HG02678 (cell line): ENCODE measurements around the gene PDCD2L.
"Not testable (repeated sequence)": the region's sequence is repeated elsewhere in the genome, so short reads cannot be mapped to it uniquely, and the experiment has no call there.

Source experiments
- ATAC-seq: cut with Tn5 transposase; IDR thresholded peaks from one replicate; pipeline ENCODE4 v1.9.1; 2021; ENCODE audit warnings: mild to moderate bottlenecking, moderate library complexity; ENCODE audit not compliant: unreplicated experiment

Gene PDCD2L

DNA sequence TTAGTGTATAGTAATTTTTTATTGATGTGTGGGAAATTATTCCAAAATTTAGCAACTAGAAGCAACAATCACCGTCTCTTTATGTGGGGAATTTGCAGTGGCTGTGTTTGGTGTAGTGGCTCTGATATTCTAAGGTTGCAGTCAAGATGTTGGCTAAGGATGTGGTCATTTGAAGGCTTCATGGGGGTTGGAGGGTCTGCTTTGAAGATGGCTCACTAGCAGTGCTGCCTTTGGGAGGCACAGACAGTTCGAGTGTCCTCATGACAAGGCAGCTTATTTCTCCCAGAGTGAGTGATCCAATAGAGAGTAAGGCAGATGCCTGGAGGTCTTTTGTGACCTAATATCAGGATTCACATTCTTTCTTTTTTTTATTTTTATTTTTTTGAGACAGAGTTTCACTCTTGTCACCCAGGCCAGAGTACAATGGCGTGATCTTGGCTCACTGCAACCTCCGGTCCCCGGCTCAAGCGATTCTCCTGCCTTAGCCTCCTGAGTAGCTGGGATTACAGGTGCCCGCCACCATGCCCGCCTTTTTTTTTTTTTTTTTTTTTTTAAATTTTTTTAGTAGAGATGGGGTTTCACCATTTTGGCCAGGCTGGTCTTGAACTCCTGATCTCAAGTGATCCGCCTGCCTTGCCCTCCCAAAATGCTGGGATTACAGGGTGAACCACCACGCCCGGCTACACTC is 30.5 kb upstream of the PDCD2L start:
- ATAC-seq, result no peak

DNA sequence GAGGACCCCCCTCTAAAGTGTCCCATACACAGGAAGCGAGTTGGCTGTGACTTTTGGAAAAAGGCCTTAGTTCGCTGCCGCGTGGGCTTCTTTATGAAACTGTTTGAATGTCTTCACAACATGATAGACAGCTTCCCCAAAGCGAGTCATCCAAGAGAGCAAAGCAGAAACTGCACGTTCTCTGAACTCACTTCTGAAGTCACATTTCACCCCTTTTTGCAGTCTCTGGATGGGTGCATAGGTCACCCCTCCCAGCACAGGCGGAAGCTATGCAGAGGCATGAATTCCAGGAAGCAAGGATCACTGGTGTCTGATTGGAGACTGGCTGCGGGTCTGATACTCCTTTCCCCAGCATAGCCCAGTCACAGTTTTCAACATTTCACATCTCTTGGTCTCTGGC is 28.6 kb upstream of the PDCD2L start:
- ATAC-seq, result no peak

DNA sequence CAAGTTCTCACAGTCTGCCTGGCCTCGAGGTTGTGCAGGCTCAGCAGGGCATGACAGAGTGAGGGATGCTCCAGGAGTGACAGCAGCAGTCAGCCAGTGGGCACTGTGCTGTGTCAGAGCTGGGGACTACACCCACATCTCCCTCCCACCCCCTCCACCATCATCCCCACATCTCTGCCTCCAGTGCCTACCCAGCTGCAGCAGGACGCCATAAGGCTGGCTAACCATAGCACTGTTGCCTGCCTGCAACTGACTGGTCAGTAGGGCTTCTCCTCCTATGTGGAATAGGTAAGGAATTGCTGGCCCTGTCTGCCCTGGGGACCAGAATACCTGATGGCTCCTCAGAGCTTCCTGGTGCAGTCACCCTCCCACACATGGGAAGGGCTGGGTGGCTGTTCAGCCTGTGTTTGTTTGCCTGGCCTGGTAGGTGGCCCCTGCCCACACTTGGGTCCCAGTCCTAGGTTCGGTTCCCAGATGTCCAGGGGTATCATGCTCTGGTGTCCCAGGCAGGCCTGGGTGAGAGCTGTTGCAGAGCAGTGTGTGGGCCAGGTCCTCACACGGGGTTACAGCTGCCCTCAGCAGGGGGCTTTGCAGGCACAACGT is 23.5 kb upstream of the PDCD2L start:
- no peak for ATAC-seq

DNA sequence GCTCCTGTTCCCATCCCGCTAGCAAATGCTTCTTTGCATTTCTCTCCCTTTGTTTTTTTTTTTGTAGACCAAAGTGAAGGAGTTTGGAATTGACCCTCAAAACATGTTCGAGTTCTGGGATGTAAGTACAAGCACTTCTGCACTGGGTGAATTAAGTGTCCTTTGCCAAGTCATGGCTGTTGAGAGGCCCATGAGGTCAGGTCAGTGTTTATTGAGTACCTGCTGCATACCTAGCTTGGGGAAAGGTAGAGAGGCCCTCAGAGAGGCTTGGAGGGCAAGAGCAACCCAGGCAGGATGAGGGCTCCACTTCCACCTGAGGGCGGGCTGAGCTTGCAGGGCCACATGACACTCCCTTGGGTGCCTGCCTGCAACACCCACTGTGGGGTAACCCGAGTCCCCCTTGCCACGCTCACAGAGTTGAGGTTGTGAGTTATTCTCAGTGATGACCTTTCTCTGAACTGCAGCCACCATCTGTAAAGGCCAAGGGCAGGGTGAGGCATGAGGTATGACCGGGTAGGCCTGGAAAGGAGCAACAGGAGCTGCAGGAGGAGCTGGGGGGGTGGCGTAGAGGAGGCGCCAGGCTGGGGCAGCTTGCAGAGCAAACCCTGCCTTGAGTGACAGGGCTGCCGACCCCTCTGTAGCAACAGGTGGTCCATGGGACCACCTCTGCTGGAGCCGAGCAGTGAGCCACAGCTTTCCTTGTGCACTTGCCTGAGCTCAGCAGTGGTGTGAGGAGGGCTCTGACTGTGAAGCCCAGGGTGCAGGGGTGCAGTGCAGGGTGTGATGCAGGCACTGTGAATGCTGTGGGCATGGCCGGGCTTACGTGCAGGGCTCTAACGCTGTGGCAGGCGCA is 22.6 kb upstream of the PDCD2L start:
- no peak for ATAC-seq

- ATAC-seq, result no peak
These were observed 21.7 kb upstream of the PDCD2L start for GRCh38 chr19:34382471-34382870.

- no peak for ATAC-seq
These were observed 20.6 kb upstream of the PDCD2L start for GRCh38 chr19:34383599-34383998.

- ATAC-seq, result no peak
These were observed 17.4 kb upstream of the PDCD2L start for GRCh38 chr19:34386645-34387445.

DNA sequence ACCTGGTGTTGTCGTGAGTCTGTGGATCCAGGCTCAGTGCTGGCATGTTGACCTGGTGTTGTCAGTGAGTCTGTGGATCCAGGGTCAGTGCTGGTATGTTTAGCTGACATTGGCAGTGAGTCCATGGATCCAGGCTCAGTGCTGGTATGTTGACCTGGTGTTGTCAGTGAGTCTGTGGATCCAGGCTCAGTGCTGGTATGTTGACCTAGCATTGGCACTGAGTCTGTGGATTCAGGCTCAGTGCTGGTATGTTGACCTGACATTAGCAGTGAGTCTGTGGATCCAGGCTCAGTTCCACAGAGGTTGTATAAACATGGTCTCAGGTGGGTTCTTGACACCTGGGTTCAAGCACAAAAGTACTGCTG is 16.8 kb upstream of the PDCD2L start:
- no peak for ATAC-seq

- ATAC-seq, result not testable (repeated sequence)
These were observed 15.5 kb upstream of the PDCD2L start for GRCh38 chr19:34388745-34389144.

DNA sequence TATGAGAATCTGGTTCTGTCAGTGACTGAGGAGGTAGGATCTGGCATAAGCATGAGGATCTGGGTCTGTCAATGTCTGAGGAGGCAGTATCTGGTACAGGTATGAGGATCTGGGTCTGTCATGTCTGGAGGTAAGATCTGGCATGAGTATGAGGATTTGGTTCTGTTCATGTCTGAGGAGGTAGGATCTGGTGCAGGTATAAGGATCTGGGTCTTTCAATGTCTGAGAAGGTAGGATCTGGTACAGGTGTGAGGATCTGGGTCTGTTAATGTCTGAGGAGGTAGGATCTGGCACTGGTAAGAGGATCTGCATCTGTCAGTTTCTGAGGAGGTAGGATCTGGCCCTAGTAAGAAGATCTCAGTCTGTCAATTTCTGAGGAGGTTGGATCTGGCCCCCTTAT is 12.4 kb upstream of the PDCD2L start:
- no peak for ATAC-seq

DNA sequence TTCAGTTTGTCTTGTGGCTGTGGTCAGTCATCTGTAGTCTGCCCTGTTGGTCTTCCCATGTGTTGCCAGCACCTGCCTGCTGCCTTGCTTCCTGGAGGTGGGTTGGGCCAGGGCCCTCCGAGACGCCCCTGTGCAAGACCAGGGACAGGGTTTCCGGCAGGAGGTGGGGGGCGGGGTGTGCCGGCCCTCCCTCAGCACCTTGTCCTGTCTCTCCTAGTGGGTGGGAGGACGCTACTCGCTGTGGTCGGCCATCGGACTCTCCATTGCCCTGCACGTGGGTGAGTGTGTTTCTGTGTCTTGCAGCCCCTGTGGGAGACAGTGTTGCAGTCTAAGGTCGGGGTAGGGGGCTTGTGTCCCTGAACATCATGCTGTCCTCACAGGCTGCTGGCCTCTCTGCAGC is 11.2 kb upstream of the PDCD2L start:
- no peak for ATAC-seq

DNA sequence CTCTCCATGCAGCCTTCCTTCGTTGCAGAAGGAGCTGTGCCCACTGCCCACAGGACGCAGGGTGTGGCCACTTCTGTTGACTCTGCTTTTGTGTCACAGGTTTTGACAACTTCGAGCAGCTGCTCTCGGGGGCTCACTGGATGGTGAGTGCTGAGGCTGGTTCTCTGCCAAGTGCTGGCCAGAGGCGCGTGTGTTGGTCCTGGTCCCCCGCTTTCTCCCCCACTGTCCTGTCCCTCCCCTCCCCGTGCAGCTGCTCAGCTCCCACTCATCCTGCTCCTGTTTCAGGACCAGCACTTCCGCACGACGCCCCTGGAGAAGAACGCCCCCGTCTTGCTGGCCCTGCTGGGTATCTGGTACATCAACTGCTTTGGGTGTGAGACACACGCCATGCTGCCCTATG is 10.6 kb upstream of the PDCD2L start:
- no peak for ATAC-seq

DNA sequence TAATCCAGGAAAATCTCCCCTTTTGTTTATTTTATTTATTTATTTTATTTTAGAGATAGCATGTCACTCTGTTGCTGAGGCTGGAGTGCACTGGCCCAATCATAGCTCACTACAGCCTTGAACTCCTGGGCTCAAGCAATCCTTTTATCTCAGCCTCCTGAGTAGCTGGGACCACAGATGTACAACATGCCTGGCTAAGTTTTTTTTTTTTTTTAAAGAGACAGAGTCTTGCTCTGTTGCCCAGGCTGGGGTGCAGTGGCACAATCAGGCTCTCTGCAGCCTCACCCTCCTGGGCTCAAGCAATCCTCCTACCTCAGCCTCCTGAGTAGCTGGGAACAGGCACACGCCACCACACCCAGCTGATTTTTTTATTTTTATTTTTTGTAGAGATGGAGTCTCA is 6.3 kb upstream of the PDCD2L start:
- no peak for ATAC-seq

DNA sequence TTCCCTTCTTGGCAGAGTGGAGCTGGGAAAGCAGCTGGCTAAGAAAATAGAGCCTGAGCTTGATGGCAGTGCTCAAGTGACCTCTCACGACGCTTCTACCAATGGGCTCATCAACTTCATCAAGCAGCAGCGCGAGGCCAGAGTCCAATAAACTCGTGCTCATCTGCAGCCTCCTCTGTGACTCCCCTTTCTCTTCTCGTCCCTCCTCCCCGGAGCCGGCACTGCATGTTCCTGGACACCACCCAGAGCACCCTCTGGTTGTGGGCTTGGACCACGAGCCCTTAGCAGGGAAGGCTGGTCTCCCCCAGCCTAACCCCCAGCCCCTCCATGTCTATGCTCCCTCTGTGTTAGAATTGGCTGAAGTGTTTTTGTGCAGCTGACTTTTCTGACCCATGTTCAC is 4.3 kb upstream of the PDCD2L start:
- no peak for ATAC-seq

DNA sequence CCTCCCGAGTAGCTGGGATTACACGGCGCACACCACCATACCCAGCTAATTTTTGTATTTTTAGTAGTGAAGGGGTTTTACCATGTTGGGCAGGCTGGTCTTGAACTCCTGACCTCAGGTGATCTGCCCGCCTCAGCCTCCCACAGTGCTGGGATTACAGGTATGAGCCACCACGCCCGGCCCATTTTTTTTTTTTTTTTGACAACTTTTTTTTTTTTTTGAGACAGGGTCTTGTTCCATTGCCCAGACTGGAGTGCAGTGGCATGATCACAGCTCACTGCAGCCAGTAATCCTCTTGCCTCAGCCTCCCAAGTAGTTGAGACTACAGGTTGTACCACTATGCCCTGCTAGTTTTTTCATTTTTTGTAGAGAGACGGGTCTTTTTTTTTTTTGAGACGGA is 3.4 kb upstream of the PDCD2L start:
- ATAC-seq, result not testable (repeated sequence)

- ATAC-seq, result no peak
These were observed 2.1 kb upstream of the PDCD2L start for GRCh38 chr19:34402074-34402600.

DNA sequence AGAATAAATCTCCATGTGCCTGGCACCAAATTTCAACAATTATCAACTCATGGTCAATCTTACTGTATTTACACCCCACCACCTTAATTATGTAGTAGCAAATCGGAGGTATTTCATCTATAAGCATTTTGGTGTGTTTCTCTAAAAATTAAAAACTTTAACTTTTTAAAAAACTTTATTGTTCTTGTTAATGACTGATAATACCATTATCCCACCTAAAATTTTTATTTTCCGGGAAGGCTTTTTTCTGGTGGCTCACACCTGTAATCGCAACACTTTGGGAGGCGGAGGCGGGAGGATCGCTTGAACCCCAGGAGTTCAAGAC is 453 bp upstream of the PDCD2L start:
- peak; percentile 13 for ATAC-seq

DNA sequence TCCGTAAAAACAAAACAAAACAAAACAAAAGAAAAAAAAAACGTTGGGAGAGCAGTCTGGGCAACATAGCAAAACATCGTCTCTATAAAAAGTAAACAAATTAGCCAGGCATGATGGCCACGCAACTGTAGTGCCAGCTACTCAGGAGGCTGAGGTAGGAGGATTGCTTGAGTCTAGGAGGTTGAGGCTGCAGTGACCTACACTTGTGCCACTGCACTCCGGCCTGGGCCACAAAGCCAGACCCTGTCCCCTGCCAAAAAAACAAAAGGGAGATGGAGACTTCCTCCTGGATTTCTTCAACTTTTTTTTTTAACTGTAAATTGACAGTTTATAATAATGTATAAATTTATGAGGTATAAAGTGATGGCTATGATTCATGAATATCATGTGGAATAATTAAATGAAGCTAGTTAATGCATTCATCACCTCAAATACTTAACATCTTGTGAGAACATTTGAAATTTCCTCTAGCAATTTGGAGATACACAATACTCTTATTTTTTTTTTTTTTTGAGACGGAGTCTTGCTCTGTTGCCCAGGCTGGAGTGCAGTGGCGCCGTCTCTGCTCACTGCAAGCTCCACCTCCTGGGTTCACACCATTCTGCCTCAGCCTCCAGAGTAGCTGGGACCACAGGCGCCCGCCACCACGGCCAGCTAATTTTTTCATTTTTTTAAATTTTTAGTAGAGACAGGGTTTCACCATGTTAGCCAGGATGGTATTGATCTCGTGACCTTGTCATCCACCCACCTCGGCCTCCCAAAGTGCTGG is 1.9 kb downstream of the PDCD2L start:
- no peak for ATAC-seq

DNA sequence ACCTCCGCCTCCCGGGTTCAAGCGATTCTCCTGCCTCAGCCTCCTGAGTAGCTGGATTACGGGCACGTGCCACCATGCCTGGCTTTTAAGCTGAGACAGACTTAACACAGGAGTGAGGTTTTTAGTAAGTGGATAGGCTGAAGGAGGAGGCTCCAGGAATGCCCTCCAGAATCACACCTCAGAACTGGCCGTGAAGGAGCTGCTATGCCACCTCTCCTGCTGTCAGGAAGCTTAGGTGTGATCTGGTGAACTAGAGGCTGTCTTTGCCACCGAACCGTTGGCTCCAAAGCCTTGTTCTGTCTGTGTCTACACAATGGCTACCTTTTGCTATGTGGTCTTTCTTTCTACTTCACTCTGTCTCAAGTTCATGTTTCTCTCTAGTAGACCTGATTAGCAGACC is 4.2 kb downstream of the PDCD2L start:
- no peak for ATAC-seq
